ENCODE results near the gene FRYL. TPM values are rescaled to one million over a fixed set of nuclear protein-coding genes. Genes with fewer than 3 reads are reported as not detected.
A peak's percentile ranks its signal among the peaks of the same experiment; 100 is the strongest.

Gene FRYL
- polyA plus RNA-seq, 1 donor from 2014 or later = 29.6 TPM

DNA sequence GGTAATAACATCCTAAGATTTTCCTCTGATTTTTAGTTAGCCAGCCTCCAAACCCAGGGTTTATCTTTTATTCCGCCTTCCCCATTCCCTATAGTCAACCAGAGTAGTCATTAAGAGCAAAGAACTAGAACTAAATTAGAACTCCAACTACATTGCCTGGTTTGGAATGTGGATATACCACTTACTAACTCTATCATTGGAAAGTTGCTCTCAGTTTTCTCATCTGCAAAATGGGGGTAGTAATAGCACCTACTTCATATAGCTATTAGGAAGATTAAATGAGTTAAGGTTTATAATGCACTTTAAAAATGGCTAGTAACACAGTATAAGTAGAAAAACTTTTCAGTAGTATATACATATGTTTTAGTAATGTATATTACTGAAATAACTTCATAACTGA, 226.4 kb downstream of the FRYL start:
- Mint-ChIP-seq H3K27me3 (no peaks in the 10 kb centered on the region), H3K4me3 (no peak overlapping the region), H3K9me3 (peaks cover 0 to 7% (median 0%) of the 10 kb centered on the region in 3 donors), H3K4me1 (no peaks in the 10 kb centered on the region), H3K36me3 (peaks cover 24% of the 10 kb centered on the region), H3K27ac (no peak overlapping the region)

DNA sequence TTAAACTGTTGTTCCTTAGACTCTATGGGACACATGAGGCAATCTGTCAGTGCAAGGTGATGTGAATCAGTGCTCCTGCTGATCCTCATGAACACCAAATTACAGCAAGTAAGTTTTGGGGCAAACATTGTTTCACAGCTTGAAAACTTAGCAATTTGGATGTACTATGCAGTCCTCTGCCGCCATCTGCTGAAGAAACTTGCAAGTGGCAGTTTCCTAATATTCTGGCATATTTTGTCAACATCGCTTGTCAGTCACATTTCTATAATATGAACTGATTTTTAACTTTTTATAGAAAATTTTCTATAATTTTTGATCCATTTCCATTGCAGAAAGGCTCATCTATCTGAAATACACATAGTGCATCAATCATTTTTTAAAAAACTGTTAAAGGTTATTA, 233.7 kb downstream of the FRYL start:
- H3K36me3 Mint-ChIP-seq = peaks cover 12% of the 10 kb centered on the region
- no peaks in the 10 kb centered on the region for H3K4me1 Mint-ChIP-seq
- H3K4me3 Mint-ChIP-seq = no peak overlapping the region
- no peaks in the 10 kb centered on the region for H3K27me3 Mint-ChIP-seq
- H3K27ac Mint-ChIP-seq = no peak overlapping the region
- H3K9me3 Mint-ChIP-seq = no peaks in the 10 kb centered on the region

DNA sequence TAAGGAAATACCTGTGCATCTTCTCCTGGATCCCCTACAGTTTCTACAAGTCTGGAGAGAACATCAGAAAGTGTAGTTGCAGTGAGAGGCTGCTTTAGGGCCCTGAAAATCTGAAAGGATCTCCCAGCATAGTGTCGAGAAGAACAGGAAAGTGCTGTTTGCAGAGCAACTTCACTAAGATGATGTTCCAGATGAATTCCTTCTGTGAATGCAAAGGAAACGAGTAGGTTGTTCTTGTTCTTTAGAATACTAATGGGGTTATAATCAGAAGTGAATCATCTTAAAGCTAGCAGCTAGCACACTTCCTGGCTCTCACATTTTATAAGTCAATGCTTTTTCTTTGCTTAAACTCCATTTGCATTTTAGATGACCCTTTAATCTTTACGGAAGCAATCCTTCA, 236.3 kb downstream of the FRYL start:
- Mint-ChIP-seq H3K4me3 (no peak overlapping the region), H3K27ac (peak overlapping the region in 1 of 3 donors; percentile 5), H3K36me3 (peaks cover 8% of the 10 kb centered on the region), H3K4me1 (no peaks in the 10 kb centered on the region), H3K27me3 (no peaks in the 10 kb centered on the region), H3K9me3 (no peaks in the 10 kb centered on the region)

GRCh38 chr4:48542888-48543287, 237.2 kb downstream of the FRYL start:
- Mint-ChIP-seq H3K9me3 (no peaks in the 10 kb centered on the region), H3K27me3 (no peaks in the 10 kb centered on the region), H3K27ac (no peak overlapping the region), H3K4me1 (no peaks in the 10 kb centered on the region), H3K36me3 (peaks cover 8% of the 10 kb centered on the region), H3K4me3 (no peak overlapping the region)

DNA sequence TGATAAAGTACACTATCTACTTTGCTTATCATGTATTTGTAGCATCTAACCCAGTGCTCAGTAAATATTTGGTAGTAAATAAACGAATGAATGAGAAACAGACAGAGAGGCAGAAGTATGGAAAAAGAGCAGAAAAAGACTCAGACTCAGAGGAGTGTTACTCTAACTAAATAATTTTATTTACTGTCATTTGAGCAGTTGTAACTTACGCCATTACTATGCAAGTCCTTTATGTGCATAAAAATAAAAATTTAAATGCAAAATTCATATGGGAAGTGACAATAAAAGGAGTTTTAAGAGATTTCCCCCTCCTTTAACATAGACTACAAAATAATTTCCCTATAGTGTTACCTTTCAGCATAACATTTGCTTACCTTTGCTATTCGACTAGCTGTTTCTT, 240.5 kb downstream of the FRYL start:
- no peak overlapping the region for H3K4me3 Mint-ChIP-seq
- no peaks in the 10 kb centered on the region for H3K4me1 Mint-ChIP-seq
- H3K9me3 Mint-ChIP-seq = no peaks in the 10 kb centered on the region
- H3K36me3 Mint-ChIP-seq = peaks cover 14% of the 10 kb centered on the region
- H3K27ac Mint-ChIP-seq = no peak overlapping the region
- H3K27me3 Mint-ChIP-seq = no peaks in the 10 kb centered on the region

- Mint-ChIP-seq H3K4me3 (no peak overlapping the region), H3K27me3 (no peaks in the 10 kb centered on the region), H3K9me3 (no peaks in the 10 kb centered on the region), H3K36me3 (peaks cover 17% of the 10 kb centered on the region), H3K27ac (peak overlapping the region in 1 of 3 donors; percentile 17), H3K4me1 (no peaks in the 10 kb centered on the region)
These were observed 241.7 kb downstream of the FRYL start for GRCh38 chr4:48538358-48538757.

GRCh38 chr4:48526406-48526805, 253.7 kb downstream of the FRYL start:
- Mint-ChIP-seq H3K4me1 (no peaks in the 10 kb centered on the region), H3K9me3 (no peaks in the 10 kb centered on the region), H3K4me3 (no peak overlapping the region), H3K27ac (peak overlapping the region in 1 of 3 donors; percentile 9), H3K27me3 (peaks cover 1% of the 10 kb centered on the region), H3K36me3 (peaks cover 6% of the 10 kb centered on the region)

DNA sequence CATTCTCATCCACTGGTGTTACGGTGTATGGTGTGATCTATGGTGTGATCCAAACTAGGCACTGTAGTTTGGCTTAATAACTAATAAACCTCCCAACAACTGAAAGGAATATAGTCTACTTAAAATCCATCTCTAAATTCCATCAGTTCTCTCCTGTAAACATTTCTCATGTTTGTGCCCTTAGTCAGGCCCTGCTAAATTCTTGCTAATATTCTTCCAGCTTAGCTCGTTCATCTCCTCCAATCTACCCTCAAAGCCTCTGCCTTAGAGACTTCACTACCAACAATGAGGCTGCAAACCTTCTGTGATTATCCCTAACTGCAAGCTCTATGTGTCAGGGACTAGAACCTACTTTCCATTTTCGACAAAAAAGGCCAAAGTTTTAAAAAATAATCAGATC, 261.9 kb downstream of the FRYL start:
- Mint-ChIP-seq H3K4me3 (no peak overlapping the region), H3K4me1 (no peaks in the 10 kb centered on the region), H3K27me3 (no peaks in the 10 kb centered on the region), H3K36me3 (peaks cover 10% of the 10 kb centered on the region), H3K9me3 (no peaks in the 10 kb centered on the region), H3K27ac (no peak overlapping the region)

GRCh38 chr4:48509543-48509942, 270.5 kb downstream of the FRYL start:
- Mint-ChIP-seq H3K36me3 (peaks cover 10% of the 10 kb centered on the region), H3K9me3 (no peaks in the 10 kb centered on the region), H3K4me1 (no peaks in the 10 kb centered on the region), H3K4me3 (no peak overlapping the region), H3K27me3 (no peaks in the 10 kb centered on the region), H3K27ac (no peak overlapping the region)

DNA sequence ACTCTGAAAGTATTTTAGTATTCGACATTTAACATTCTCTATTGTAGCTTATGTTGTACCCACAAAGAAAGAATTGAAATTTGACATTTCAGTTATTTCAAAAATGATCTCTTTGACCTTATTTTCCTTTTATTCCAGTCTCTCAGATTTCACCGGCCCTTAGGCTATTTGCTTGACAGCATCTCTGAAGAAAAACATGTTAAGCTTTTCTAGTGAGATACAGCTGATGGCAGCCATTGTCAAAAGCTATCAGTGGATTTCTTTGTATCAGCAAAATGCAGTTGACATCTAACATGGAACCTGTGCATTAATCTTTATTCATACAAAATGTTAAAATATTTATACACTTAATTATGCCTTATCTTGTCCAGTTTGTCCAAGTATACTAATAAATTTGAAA, 273.4 kb downstream of the FRYL start:
- no peak overlapping the region for H3K27ac Mint-ChIP-seq
- H3K27me3 Mint-ChIP-seq = no peaks in the 10 kb centered on the region
- peaks cover 2% of the 10 kb centered on the region for H3K36me3 Mint-ChIP-seq
- no peak overlapping the region for H3K4me3 Mint-ChIP-seq
- H3K9me3 Mint-ChIP-seq = no peaks in the 10 kb centered on the region
- no peaks in the 10 kb centered on the region for H3K4me1 Mint-ChIP-seq

DNA sequence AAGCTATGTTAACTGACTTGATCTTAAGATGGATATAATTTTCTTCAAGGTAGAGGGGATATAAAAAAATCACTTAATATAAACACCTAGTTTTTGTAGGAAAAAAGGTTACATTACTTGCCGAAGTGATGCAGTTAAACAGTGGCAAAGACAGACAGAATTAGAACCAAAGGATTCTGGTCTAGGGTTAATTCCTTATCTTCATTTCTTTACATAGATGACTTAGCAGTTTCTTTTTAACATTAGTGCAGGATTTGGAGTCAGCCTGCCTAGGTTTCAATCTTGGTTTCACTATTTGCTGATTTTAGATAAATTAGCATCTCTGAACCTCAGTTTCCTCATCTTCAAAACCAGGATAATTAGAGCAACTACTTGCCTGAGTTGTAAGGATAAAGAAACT, 275.7 kb downstream of the FRYL start:
- Mint-ChIP-seq H3K4me3 (no peak overlapping the region), H3K9me3 (no peaks in the 10 kb centered on the region), H3K27ac (no peak overlapping the region), H3K4me1 (no peaks in the 10 kb centered on the region), H3K36me3 (peaks cover 2% of the 10 kb centered on the region), H3K27me3 (no peaks in the 10 kb centered on the region)

- Mint-ChIP-seq H3K4me3 (no peak overlapping the region), H3K36me3 (peaks cover 4% of the 10 kb centered on the region), H3K27me3 (no peaks in the 10 kb centered on the region), H3K27ac (no peak overlapping the region), H3K9me3 (no peaks in the 10 kb centered on the region), H3K4me1 (no peaks in the 10 kb centered on the region)
These were observed 276.1 kb downstream of the FRYL start for GRCh38 chr4:48504026-48504330.

DNA sequence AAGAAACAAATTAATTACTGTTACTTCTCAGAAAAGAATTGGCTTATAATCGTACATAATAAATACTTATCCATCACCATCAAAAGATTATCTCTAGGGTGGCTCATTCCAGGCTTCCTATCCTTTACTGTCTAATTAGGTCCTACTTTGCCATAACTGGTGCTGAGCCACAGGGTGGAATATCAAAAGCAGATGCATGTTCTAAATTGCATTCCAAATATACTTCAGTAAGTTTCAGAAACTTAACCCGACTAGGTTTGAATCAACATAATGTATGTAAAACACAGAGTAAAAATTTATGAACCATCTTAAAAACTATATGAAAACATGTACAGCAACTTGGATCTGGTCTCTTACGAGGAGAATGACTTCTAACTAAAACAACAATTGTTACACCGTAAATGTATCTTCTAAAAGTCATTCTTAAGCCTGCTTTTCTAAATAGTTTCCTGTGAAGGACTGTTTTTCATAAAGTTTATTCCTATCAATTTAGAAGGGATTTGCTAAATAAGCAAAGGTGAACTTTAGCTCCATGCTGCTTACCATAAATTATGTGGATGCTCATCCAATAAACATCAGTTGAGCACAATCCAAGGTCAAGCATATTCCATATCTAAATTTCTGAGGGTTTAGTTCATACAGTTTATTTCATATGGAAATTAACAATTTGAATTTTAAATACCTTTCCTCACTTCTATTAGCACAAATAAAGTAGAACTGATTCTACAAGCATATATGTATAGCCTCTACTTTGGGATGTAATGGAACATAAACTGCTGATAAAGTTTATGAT, 276.6 kb downstream of the FRYL start:
- Mint-ChIP-seq H3K27me3 (no peaks in the 10 kb centered on the region), H3K4me3 (no peak overlapping the region), H3K9me3 (no peaks in the 10 kb centered on the region), H3K36me3 (peaks cover 4% of the 10 kb centered on the region), H3K4me1 (no peaks in the 10 kb centered on the region), H3K27ac (no peak overlapping the region)

DNA sequence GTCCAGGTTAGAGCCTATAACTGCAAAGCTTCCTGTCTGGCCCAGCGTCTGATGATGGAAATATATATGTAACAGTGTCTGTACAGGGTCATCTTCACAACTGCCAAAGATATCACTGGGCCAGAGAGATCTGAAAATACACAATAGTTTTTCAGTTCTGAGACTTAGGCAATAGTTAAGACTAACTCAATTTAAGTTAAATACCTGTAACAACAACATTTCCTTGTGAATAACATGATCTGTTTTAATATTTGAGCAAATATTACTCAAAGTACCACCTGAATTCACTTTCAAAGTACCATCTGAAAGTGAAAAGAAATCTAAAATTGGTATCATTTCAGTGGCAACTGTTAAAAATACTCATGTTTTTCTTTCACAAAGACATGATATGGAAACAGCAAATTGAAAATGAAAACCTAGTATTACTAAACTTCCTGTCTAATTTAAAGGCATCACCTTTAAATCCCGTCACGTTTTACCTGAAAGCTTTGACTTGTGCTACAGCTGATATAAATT, 280.5 kb downstream of the FRYL start:
- H3K4me1 Mint-ChIP-seq = no peaks in the 10 kb centered on the region
- H3K27me3 Mint-ChIP-seq = no peaks in the 10 kb centered on the region
- no peaks in the 10 kb centered on the region for H3K9me3 Mint-ChIP-seq
- no peak overlapping the region for H3K27ac Mint-ChIP-seq
- peaks cover 2% of the 10 kb centered on the region for H3K36me3 Mint-ChIP-seq
- no peak overlapping the region for H3K4me3 Mint-ChIP-seq

- H3K4me1 Mint-ChIP-seq = no peaks in the 10 kb centered on the region
- H3K36me3 Mint-ChIP-seq = peaks cover 2% of the 10 kb centered on the region
- H3K27me3 Mint-ChIP-seq = no peaks in the 10 kb centered on the region
- no peak overlapping the region for H3K4me3 Mint-ChIP-seq
- H3K27ac Mint-ChIP-seq = no peak overlapping the region
- H3K9me3 Mint-ChIP-seq = no peaks in the 10 kb centered on the region
These were observed 281.2 kb downstream of the FRYL start for GRCh38 chr4:48498895-48499294.

GRCh38 chr4:48495941-48496340, 284.1 kb downstream of the FRYL start:
- H3K36me3 Mint-ChIP-seq = peaks cover 2% of the 10 kb centered on the region
- H3K9me3 Mint-ChIP-seq = no peaks in the 10 kb centered on the region
- H3K27me3 Mint-ChIP-seq = peaks cover 15% of the 10 kb centered on the region
- H3K4me1 Mint-ChIP-seq = no peaks in the 10 kb centered on the region
- H3K27ac Mint-ChIP-seq = no peak overlapping the region
- no peak overlapping the region for H3K4me3 Mint-ChIP-seq
